ENCODE results near the gene RAB5B.

The RAB5B gene

GRCh38 chr12:56004211-56004610, 30.3 kb downstream of the RAB5B start:
- TF ChIP-seq CTCF (IDR thresholded peaks at IDR 0.05; ENCODE audit: borderline replicate concordance, control extremely low read depth, extremely low read depth, insufficient read depth, missing control alignments): no peak
- in situ Hi-C loops (cut with MboI; ENCODE audit: low sequenced_read_pairs, unreplicated experiment): no loop called here
- DNase-seq (ENCODE audit: low spot score): no peak

GRCh38 chr12:56007564-56008559, 34.0 kb downstream of the RAB5B start:
- no peak for TF ChIP-seq CTCF (IDR thresholded peaks at IDR 0.05; ENCODE audit: borderline replicate concordance, control extremely low read depth, extremely low read depth, insufficient read depth, missing control alignments)
- peak; percentile 88 for DNase-seq (ENCODE audit: low spot score)
- in situ Hi-C loops (cut with MboI; ENCODE audit: low sequenced_read_pairs, unreplicated experiment): no loop called here

- no peak for TF ChIP-seq CTCF (IDR thresholded peaks at IDR 0.05; ENCODE audit: borderline replicate concordance, control extremely low read depth, extremely low read depth, insufficient read depth, missing control alignments)
- DNase-seq (ENCODE audit: low spot score): no peak
- in situ Hi-C loops (cut with MboI; ENCODE audit: low sequenced_read_pairs, unreplicated experiment): no loop called here
These were observed 36.3 kb downstream of the RAB5B start for GRCh38 chr12:56010111-56010570.

- DNase-seq (ENCODE audit: low spot score): no peak
- in situ Hi-C loops (cut with MboI; ENCODE audit: low sequenced_read_pairs, unreplicated experiment): no loop called here
- TF ChIP-seq CTCF (IDR thresholded peaks at IDR 0.05; ENCODE audit: borderline replicate concordance, control extremely low read depth, extremely low read depth, insufficient read depth, missing control alignments): no peak
These were observed 37.7 kb downstream of the RAB5B start for GRCh38 chr12:56011509-56012090.

GRCh38 chr12:56013482-56013881, 39.6 kb downstream of the RAB5B start:
- in situ Hi-C loops (cut with MboI; ENCODE audit: low sequenced_read_pairs, unreplicated experiment): no loop called here
- no peak for DNase-seq (ENCODE audit: low spot score)
- no peak for TF ChIP-seq CTCF (IDR thresholded peaks at IDR 0.05; ENCODE audit: borderline replicate concordance, control extremely low read depth, extremely low read depth, insufficient read depth, missing control alignments)

- no peak for DNase-seq (ENCODE audit: low spot score)
- in situ Hi-C loops (cut with MboI; ENCODE audit: low sequenced_read_pairs, unreplicated experiment): no loop called here
- no peak for TF ChIP-seq CTCF (IDR thresholded peaks at IDR 0.05; ENCODE audit: borderline replicate concordance, control extremely low read depth, extremely low read depth, insufficient read depth, missing control alignments)
These were observed 40.3 kb downstream of the RAB5B start for GRCh38 chr12:56014205-56014604.
